Placental pericyte (primary cell): ENCODE data around the gene TBL1Y. TPM values are rescaled to one million over a fixed set of nuclear protein-coding genes. Genes with fewer than 3 reads are reported as not detected.

ENCODE experiments used
- total RNA-seq: library from RNA; depleted of rRNA; stranded (reverse); fragments of >200 nt; gene quantifications from 2 replicates; pipeline ENCODE4 v1.2.3, GENCODE V29; 2012

Gene TBL1Y
- total RNA-seq: not detected in 2 replicates

GRCh38 chrY:6910372-6911252, at the start of gene TBL1Y:
Gene TBL1Y, plus strand, starts transcription at chrY:6910697. Its CDS starts 114,388 bp downstream, at chrY:7025085.

GRCh38 chrY:6911253-6911881, 870 bp downstream of the TBL1Y start, which contains the start of gene AMELY:
Gene AMELY, minus strand, starts transcription at chrY:6911752. Its CDS starts 39,144 bp downstream, at chrY:6872608.

Other genes with a start within 250 kb of the TBL1Y start
- not detected in 2 replicates for gene AMELY, start 1.1 kb downstream of the TBL1Y start, total RNA-seq